BE2C (cell line): ENCODE measurements around the gene ACTC1. TPM values are rescaled to one million over a fixed set of nuclear protein-coding genes. Genes with fewer than 3 reads are reported as not detected.
A peak's percentile ranks its signal among the peaks of the same experiment; 100 is the strongest.

Experiments
- DNase-seq: peaks from one replicate; pipeline ENCODE4 v3.0.0-alpha.2; 2020
- H3K27me3 ChIP-seq: fragments of 250-450 bp; sonication (Bioruptor Pico); 2 replicates; pipeline ENCODE4 v1.5.1; 2020; ENCODE audit warnings: mild to moderate bottlenecking
- H3K36me3 ChIP-seq: fragments of 250-450 bp; sonication (Bioruptor Pico); 2 replicates; pipeline ENCODE4 v1.5.1; 2020; ENCODE audit warnings: mild to moderate bottlenecking
- H3K4me1 ChIP-seq: fragments of 250-450 bp; sonication (Bioruptor Pico); 2 replicates; pipeline ENCODE4 v1.5.1; 2020
- H3K4me3 ChIP-seq: 2 replicates; pipeline ENCODE4 v1.5.1; 2011; ENCODE audit warnings: low read depth, low read length
- H3K9me3 ChIP-seq: fragments of 250-450 bp; sonication (Bioruptor Pico); 2 replicates; pipeline ENCODE4 v1.5.1; 2020
- CTCF ChIP-seq: IDR thresholded peaks from 2 replicates; pipeline ENCODE4 v1.5.1; 2012; ENCODE audit warnings: mild to moderate bottlenecking, low read depth, low read length
- polyA plus RNA-seq: library from polyadenylated mRNA; unstranded; fragments of >200 nt; gene quantifications from one replicate; pipeline ENCODE4 v1.2.1, GENCODE V29; 2012; ENCODE audit warnings: low read depth, missing spikeins; ENCODE audit not compliant: insufficient read length, insufficient read depth

Gene ACTC1
- polyA plus RNA-seq = 3.1 TPM

DNA sequence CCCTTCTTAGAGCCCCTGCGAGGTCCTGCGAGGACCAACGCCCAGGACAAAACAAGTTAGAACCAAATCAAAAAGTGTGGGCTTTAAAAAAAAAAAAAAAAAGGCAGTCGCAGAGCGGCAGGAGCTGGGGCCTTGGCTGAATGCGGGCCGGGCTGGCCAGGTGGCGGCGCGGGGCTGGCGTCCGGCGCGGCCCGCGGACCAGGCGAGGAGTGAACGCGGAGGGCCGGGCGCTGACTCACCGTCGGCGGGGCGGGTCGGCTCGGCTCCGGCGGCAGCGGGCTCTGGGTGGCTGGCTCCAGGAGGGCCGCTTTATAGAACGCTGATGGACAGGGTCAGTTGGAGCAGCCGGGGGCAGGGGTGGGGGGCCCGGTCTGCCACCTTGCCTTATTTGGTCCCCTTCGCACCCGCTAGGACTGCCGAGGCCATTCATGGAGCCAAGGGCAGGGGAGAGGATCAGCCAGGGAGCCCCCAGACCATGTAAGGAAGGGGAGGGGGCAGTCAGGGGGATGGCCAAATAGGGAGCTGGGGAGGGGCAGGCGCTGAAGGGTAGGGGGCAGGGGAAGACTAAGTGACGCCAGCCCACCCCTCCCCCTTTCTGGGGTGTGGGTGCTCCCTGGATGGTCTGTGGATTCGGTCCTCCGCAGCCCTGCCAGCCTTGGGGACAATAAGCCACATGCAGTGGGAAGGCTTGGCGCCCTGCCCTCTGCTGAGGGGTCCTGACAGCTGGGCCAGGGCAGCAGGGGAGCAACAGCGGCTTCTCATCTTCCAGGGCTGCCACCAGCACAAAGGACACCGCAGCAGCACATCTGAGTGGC is at the start of gene ACTC1:
Gene ACTC1 (minus strand): TSS at position 283 of the 815 bp plus-strand sequence. CDS start 741 bp downstream, outside the sequence.
- Histone ChIP-seq H3K27me3 (no peaks in the 10 kb centered on the region), H3K36me3 (no peaks in the 10 kb centered on the region), H3K4me1 (peaks cover 7% of the 10 kb centered on the region; the same call in 1 of the 2 replicates), H3K9me3 (no peaks in the 10 kb centered on the region), H3K4me3 (no peak within 1 kb of the TSS)
- DNase-seq = no peak
- no peak for TF ChIP-seq CTCF

- Histone ChIP-seq H3K36me3 (no peaks in the 10 kb centered on the region; the same call in 1 of the 2 replicates), H3K4me1 (peaks cover 6% of the 10 kb centered on the region), H3K27me3 (no peaks in the 10 kb centered on the region), H3K4me3 (no peak overlapping the region), H3K9me3 (no peaks in the 10 kb centered on the region)
- TF ChIP-seq CTCF = no peak
- no peak for DNase-seq
These were observed 45.9 kb upstream of the ACTC1 start for GRCh38 chr15:34841262-34841725.

DNA sequence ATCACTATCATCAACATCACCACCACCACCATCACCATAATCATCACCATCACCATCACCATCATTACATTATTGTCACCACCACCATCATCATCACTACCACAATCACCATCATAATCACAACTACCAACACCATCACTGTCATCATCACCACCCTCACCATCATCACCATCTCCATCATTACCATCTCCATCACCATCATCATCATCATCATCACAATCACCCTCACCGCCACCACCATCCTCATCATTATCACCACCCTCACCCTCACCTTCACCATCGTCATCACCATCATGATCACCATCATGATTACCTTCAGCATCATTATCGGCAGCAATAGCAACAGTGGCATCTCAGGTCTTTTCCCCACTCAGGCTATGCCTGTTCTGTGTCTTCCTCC is 42.9 kb upstream of the ACTC1 start:
- peaks cover 6% of the 10 kb centered on the region for H3K4me1 ChIP-seq
- H3K9me3 ChIP-seq = no peaks in the 10 kb centered on the region; the same call in 1 of the 2 replicates
- H3K27me3 ChIP-seq = no peaks in the 10 kb centered on the region
- TF ChIP-seq CTCF = no peak
- DNase-seq = no peak
- no peak overlapping the region for H3K4me3 ChIP-seq
- H3K36me3 ChIP-seq = no peaks in the 10 kb centered on the region; the same call in 1 of the 2 replicates

DNA sequence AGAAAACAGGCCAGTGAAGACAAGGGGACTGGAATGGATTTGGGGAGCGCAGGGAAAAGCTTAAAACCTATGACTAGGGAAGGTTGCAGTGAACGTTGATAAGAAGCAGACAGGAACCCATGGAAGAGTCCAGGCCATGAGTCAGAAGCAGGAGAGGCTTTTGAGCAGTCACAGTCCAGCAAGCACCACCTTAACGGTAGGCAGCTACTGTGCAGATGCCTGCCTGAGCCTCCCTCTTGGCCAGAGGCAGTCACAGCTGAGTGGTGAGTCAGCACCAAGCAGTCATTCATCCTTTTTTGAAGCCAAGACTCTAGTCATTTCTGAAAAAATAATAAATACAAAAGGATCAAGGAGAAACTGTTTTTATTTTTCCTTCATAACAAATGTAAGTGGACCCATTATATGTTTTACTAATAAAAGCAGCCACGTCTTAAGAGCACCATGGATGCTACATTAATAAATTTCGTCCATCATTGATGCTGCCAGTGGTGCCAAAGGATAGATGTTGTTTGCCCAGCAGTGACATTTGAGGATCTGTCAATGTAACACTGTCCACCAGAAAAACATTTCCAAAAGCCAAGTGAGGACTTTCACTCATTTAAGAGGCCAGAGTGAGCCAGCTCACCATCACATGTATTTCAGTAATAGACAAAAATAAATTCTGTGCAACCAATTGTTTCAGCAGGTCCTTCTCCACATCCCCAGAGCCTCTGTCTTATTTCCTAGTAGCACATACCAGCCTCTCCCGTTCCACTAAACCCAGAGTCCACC is 42.1 kb upstream of the ACTC1 start:
- no peaks in the 10 kb centered on the region; the same call in 1 of the 2 replicates for H3K9me3 ChIP-seq
- no peak for TF ChIP-seq CTCF
- H3K4me1 ChIP-seq = peaks cover 6% of the 10 kb centered on the region
- H3K4me3 ChIP-seq = no peak overlapping the region
- no peaks in the 10 kb centered on the region for H3K27me3 ChIP-seq
- H3K36me3 ChIP-seq = no peaks in the 10 kb centered on the region; the same call in 1 of the 2 replicates
- DNase-seq = peak; percentile 83

DNA sequence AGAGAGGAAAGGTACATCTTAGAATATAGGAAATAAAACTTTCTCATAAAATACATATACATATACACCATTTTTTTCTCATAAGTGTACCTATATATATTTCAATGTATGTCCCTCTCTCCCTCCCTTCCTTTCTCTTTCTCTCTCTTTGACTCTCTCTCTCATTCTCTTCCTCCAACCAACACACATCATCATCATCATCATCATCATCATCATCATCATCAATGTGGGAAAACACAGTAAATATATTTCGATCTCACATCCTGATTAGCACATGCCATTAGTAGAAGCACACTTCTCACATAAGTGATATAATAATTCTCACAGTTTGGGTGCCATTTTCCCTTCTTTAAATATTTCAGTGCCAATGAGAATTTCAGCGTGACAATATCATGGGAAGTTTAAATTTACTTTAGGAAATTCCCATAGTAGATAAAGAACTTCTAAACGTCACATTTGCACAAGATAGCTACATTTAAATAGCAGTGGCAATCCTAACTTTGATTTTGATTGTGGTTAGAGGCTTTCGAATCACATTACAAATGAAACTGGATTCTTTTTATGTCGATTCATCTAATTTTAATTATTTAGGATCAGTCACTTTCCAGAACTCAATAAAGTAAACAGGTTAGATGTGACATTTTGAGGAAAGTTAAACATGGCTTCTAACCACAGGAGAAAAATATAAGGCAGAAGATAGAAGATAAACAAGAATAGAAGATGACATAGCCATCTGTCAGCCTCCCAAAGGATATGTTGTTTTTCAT is 33.0 kb upstream of the ACTC1 start:
- no peak for TF ChIP-seq CTCF
- no peak for DNase-seq
- Histone ChIP-seq H3K27me3 (no peaks in the 10 kb centered on the region), H3K9me3 (no peaks in the 10 kb centered on the region), H3K4me3 (no peak overlapping the region), H3K36me3 (no peaks in the 10 kb centered on the region), H3K4me1 (no peaks in the 10 kb centered on the region)
